Stimulated activated CD4-positive, alpha-beta T cell treated with anti-CD3 and anti-CD28 coated beads, Interleukin-12 subunit alpha, Interleukin-12 subunit beta, amount 100 ng/mL, for 4 hours (primary cell): Measurements from ENCODE around the gene CDC45.

Experiments
- DNase-seq: peaks from one replicate; pipeline ENCODE4 v3.0.0-alpha.2; 2020

The CDC45 gene

DNA sequence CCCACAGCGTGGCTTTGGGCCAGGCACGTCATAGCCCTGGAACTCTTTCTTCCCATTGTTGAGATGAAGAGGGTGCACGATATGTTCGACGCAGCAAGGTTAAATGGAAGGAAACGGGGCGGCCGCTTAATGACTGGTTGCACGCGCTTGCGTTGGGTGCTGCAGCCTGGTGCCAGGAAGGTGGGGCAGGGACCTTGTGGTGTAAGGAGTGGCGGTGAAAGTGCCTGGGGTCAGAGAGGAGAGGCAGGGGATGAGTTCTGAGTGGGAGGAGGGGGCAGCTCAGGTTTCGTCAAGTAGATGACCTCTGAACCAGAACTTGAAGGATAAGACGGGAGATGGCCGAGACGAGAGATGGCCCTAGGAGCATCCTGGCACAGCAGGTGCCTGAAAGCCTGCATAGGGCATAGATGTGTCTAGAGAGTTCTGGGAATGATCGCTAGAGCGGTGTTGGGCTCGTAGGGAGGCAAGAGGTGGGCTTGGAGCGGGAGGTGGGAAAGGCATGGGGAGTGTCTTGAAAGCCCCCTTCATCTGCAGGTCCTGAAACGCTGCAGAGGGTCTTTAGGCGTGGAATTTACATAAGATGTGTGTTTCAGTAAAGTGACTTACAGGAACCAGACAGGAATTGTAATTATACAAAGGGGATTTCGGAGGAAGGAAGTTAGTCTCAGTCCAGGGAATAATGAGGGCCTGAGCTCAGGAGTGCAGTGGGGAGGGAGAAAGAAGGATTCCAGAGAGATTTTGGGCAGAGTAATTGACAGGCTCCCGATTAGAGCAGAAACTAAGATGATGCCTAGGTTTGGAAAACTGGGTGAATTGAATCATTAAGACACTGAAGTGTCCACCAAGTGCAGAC is 87.7 kb downstream of the CDC45 start:
- DNase-seq, result no peak

DNA sequence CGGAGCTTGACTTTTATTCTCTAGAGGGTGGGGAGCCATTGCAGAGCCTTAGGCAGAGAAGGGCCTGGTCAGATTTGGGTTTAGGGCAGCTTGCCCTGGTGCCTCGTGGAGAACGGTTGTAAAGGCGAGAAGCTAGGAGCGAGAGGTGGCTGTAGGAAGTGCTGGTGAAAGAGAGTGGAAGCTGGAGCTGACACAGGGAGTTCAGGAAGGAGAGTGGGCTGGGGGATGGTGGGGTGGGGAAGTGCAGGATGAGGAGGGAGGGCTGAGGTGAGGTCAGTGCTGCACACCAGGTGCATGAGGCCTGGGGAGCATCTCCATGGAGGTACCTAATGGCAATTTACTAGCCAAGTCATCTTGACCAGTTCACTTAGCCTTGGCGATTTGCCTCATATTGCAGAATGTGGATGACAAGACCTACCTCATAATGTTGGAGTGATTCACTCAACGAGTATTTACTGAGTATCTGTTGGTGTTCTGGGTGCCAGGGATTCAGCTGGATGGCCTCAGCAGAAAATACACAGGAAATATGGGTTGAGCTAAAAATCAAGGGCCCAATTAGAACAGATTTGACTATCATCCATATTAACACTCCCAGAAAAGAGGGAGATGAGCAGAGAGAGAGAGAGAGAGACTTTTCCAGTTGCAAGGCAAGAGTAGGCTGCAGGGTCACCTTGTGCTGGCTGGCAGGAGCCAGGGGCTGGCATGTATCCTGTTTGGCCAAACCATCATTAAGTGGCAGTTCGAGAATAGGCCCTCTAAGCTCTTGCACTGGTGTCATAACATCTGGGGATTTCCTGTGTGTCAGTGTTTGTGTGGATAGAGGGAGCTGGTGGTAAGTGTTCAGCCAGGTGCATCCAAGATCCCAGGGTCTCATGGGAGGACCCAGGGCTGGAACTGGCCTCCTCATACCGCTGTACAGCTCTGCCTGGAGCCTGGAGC is 88.9 kb downstream of the CDC45 start:
- DNase-seq, result no peak

DNA sequence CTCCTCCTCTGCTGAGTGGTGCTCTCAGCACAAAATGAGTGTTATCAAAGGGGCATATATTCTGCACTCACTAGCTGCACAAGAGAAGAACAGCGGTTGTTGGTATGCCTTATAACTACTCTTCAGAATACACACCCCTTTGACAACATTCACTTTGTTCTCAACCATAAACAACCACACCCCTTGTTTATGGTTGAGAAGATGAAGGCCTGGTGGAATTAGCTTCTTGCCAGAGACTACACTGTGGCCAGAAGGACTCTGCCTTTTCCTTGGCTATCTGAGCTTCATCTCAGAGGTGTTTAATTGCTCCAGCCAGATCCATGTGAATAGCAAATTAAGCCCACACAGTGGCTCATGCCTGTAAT is 89.5 kb downstream of the CDC45 start:
- no peak for DNase-seq

DNA sequence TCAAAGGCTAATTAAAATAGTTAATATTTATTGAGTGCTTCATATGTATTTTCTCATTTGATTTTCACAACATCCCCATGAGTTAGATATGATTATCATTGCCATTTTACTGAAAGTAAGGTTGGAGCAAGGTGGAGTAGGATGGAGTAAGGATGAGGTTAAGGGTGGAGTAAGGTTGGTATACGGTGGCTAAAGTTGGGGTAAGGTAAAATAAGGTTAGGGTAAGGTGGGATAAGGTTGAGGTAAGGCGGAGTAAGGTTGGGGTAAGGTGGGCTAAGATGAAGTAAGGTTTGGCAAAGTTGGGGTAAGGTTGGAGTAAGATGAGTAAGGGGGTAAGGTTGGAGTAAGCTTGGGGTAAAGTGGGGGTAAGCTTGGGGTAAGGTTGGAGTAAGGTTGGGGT is 90.3 kb downstream of the CDC45 start:
- no peak for DNase-seq
